Epithelial cell of prostate (primary cell): ENCODE data around the gene NDUFV1.
"Not testable (repeated sequence)": the region's sequence is repeated elsewhere in the genome, so short reads cannot be mapped to it uniquely, and the experiment has no call there.

ENCODE experiments used
- DNase-seq: peaks from one replicate; pipeline ENCODE4 v3.0.0-alpha.2; 2011; ENCODE audit warnings: low read depth, low spot score
- H3K27ac ChIP-seq: fragments of 450-650 bp; 2 replicates; pipeline ENCODE4 v1.5.1; 2017; ENCODE audit warnings: mild to moderate bottlenecking

The NDUFV1 gene

GRCh38 chr11:67622905-67623304 is 16.2 kb downstream of the NDUFV1 start:
- not testable (repeated sequence) for DNase-seq, H3K27ac ChIP-seq

GRCh38 chr11:67623795-67624194 is 17.1 kb downstream of the NDUFV1 start:
- not testable (repeated sequence) for H3K27ac ChIP-seq, DNase-seq

- H3K27ac ChIP-seq, DNase-seq: not testable (repeated sequence)
Observed at GRCh38 chr11:67626131-67626833, 19.5 kb downstream of the NDUFV1 start.

- no peak for DNase-seq
- H3K27ac ChIP-seq = no peak overlapping the region
Observed at GRCh38 chr11:67626970-67627369, 20.2 kb downstream of the NDUFV1 start.

GRCh38 chr11:67627441-67627811 is 20.7 kb downstream of the NDUFV1 start:
- H3K27ac ChIP-seq = no peak overlapping the region
- no peak for DNase-seq

GRCh38 chr11:67627812-67628624 is 21.3 kb downstream of the NDUFV1 start:
- H3K27ac ChIP-seq = no peak overlapping the region
- DNase-seq = no peak

- no peak overlapping the region for H3K27ac ChIP-seq
- no peak for DNase-seq
Observed at GRCh38 chr11:67628710-67629385, 22.1 kb downstream of the NDUFV1 start.

- peak within 1 kb of the TSS; percentile 77 for H3K27ac ChIP-seq
- no peak for DNase-seq
Observed at GRCh38 chr11:67629386-67630227, 22.9 kb downstream of the NDUFV1 start, which contains the start of gene NUDT8. Gene NUDT8 (minus strand): TSS chr11:67629937. CDS start chr11:67629911, 26 bp downstream.

GRCh38 chr11:67630228-67630942 is 23.6 kb downstream of the NDUFV1 start:
- H3K27ac ChIP-seq = peak overlapping the region; percentile 77
- DNase-seq = peak; percentile 79

- no peak for DNase-seq
Observed at GRCh38 chr11:67630943-67631331, 24.2 kb downstream of the NDUFV1 start.

GRCh38 chr11:67631411-67631810 is 24.7 kb downstream of the NDUFV1 start:
- no peak for DNase-seq
- no peak overlapping the region for H3K27ac ChIP-seq

More at GRCh38 chr11:67630943-67631331, 24.2 kb downstream of the NDUFV1 start:
- H3K27ac ChIP-seq = peak overlapping the region; percentile 77

GRCh38 chr11:67631853-67632174 is 25.1 kb downstream of the NDUFV1 start:
- H3K27ac ChIP-seq = no peak overlapping the region
- DNase-seq = no peak

GRCh38 chr11:67632175-67632981 is 25.6 kb downstream of the NDUFV1 start:
- H3K27ac ChIP-seq = no peak overlapping the region
- no peak for DNase-seq

GRCh38 chr11:67632982-67633755 is 26.4 kb downstream of the NDUFV1 start:
- H3K27ac ChIP-seq = no peak overlapping the region
- DNase-seq = no peak

- no peak overlapping the region for H3K27ac ChIP-seq
- no peak for DNase-seq
Observed at GRCh38 chr11:67633758-67634365, 27.1 kb downstream of the NDUFV1 start.

- DNase-seq = no peak
- no peak overlapping the region for H3K27ac ChIP-seq
Observed at GRCh38 chr11:67634366-67635230, 27.9 kb downstream of the NDUFV1 start.

GRCh38 chr11:67635231-67635521 is 28.4 kb downstream of the NDUFV1 start:
- no peak for DNase-seq
- no peak overlapping the region for H3K27ac ChIP-seq
